HG02623 (cell line): Measurements from ENCODE around the gene RALGAPA1.
"Not testable (repeated sequence)": the region's sequence is repeated elsewhere in the genome, so short reads cannot be mapped to it uniquely, and the experiment has no call there.

Source experiments
- ATAC-seq: cut with Tn5 transposase; IDR thresholded peaks from one replicate; pipeline ENCODE4 v1.9.1; 2021; ENCODE audit warnings: moderate library complexity; ENCODE audit not compliant: unreplicated experiment

Gene RALGAPA1

DNA sequence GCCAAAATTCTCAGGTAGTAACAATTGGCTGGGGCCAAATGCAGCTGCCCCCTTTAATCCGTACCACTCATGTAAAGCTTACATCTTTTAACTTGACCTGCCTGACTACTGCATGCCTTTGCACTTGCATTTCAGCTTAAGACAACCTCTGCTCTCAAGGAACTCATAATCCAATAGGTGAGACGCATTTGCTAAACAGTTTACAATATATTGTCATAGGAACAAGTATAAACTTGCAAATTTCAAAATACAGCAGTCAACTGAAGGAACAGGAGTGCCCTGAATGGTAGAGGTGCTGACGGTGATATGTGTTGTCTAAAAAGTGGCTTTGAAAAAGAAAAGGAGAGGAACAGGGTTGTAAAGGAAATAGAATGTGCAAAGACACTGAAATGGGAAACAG is 13.4 kb upstream of the RALGAPA1 start:
- no peak for ATAC-seq

DNA sequence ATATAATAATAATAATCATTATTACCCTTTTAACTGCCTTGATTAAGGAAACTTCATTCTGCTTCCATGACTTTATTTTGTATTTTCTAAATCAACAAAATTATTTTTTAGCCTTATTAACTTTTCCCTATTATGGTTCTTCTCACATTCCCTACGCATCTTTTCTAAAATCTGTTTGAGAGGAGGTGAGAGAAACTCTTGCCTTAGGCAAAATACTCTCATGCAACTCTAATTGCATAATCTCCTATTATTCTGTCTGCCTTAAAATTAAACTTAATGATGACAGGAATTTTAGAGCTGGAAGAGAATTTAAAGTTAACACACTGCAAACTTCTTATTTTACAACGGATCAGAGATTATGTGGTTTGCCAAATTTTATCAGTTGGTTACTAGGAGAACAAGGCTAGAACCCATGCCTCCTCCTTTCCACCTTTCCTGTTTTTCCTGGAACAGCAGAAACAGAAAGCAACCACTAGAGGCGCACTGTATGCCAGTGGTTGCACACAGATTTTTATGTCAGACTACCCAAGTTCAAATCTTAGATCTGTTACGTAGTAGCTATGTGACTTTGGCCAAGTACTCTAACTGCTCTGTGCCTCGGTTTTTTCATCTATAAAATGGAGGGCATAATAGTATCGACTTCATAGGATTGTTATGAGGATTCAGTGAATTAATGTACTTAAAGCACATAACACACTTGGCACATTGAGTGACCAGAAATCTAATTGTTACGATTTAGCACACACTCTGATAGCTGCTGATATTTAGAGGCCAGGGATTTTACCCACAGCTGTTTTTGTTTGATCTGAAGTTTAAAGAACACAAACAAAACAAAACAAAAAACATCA is 12.7 kb upstream of the RALGAPA1 start:
- no peak for ATAC-seq

DNA sequence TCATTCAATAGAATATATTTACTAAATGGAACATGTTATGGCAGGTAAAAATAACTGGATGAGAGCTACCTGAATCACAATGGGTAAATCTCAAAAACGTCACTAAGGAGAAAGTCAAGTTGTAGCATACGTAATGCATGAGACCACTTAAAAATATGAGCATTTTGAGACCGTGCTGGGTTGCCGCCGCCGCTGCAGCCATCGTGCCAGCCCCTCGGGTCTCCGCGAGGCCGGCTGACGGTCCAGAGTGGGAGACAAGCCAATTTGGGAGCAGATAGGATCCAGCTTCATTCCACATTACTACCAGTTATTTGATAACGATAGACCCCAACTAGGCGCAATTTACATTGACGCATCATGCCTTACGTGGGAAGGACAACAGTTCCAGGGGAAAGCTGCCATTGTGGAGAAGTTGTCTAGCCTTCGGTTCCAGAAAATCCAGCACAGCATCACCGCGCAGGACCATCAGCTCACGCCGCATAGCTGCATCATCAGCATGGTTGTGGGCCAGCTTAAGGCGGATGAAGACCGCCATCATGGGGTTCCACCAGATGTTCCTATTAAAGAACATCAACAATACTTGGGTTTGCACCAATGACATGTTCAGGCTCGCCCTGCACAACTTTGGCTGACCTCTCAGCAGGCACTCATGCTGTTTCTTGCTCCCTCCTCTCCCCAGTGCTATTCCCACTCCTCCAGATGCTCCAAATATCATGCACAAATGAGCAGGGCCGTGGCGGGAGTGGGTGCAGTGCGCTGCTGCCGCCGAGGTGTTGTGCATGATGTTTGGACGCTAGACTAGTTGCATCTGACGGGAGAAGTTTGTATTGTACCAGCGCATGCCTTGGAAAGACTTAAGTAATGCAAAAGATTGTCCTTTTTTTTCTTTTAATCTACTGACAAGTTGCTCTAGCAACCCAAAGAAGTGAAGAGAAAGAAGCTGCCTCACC is 10.8 kb upstream of the RALGAPA1 start:
- no peak for ATAC-seq

DNA sequence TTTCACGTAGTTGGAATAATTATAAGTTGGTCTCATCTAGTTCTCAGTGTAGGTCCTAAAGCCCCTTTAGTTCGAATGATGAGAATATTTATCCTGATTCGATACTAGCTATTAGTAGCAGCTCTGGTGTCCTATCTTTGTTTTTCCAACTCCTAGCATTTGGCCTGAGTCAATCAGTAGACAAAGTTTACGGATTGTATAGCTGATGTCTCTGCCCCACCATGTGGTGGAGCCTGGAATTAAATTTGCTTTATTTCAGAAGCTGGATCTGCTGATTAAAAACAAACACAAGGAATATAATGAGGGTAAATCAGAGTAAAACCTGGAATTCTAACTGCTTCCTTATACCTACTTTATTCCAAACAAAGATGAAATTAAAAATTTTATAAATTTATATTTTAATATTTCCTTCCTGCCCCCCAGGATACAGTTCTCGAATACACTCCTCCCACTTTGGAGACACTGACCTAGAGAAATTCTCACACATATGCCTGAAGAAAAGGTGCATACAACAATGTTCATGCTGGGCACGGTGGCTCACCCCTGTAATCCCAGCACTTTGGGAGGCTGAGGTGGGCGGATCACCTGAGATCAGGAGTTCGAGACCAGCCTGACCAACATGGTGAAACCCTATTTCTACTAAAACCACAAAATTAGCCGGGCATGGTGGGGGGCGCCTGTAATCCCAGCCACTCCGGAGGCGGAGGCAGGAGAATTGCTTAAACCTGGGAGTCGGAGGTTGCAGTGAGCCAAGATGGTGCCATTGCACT is 9.4 kb upstream of the RALGAPA1 start:
- no peak for ATAC-seq

DNA sequence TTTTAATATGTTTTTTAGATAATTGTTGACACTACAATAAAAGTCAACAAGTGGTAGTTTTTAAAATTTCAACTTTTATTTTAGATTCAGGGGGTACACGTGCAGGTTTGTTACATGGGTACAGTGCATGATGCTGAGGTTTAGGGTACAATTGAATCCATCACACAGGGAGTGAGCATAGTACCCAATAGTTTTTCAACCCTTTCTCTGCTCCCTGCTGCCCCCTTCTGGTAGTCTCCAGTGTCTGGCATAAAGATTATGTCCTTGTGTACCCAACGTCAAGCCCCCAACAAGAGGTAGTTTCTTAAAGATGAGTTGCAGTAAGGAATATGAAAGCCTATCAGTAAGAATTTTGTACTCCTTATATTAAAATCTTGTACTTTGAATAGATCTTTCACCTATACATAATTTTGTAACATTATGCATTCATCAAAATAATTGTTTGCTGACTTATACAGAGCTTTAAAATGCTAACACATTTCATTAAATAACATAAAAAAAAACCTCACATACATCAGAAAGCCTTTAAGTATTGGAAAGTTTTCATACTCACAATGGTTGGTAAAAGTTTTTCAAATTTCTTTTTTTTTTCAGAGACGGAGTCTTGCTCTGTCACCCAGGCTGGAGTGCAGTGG is 5.4 kb upstream of the RALGAPA1 start:
- ATAC-seq: peak; percentile 67

DNA sequence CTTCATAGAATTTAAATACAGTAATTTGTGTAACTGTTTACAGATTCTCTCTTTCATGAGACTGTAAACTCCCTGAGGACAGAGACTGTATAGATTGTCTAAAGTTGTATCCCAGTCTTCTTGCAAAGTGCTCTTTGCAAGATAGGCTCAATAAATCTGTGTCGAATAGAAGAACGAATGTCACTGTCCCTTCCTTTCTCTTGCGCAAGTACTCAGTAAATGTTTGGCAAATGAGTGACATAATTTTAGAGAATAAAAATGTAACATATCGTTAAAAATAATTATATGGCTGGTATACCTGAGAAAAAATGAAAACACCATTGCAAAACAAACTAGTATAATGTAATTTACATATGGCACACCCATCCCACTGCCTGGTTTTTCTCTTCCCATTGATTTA is 1.9 kb upstream of the RALGAPA1 start:
- no peak for ATAC-seq

DNA sequence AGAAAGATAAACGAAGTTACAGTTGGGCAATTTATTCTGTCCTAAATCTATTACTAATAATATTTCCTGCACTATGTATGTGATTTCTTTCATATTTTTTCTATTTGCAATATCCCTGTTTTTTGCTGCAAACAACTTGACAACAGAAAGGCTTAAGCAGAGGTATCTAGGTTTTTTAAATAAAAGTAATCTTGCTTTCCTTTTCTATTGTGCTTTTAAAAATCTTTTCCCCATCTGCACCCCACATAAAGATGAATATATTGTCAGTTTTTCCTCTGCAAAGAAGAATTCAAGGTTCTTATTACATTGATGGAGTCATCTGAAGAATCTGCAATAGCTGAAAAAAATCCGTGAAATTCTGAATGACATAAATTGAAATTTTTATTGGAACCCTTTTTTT is 502 bp upstream of the RALGAPA1 start:
- no peak for ATAC-seq

DNA sequence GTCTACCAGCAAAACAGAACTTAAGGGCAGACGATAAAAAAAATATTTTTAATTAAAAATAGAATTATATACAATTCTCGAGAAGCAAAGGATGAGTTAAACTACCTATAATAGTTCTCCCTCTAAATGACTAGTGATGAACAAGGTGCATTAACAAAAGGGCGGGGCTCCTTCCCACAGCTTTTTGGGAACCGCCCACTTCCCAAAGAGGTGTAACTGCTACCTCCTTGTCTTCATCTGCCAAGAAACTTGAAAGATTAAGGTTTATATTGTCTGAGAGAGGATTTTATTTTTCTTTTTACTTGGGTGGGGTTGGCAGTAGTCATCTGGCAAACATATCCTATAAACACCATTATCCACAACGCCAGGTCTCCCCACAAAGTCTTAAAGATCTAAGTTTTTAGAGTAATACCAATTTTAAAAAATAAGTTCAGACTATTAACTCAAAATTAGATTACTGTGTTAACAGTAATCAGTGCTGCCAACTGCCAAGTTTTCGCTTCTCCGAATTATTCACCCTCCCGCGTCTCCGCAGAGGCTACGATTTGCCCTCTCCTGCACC is 938 bp downstream of the RALGAPA1 start:
- ATAC-seq: no peak

DNA sequence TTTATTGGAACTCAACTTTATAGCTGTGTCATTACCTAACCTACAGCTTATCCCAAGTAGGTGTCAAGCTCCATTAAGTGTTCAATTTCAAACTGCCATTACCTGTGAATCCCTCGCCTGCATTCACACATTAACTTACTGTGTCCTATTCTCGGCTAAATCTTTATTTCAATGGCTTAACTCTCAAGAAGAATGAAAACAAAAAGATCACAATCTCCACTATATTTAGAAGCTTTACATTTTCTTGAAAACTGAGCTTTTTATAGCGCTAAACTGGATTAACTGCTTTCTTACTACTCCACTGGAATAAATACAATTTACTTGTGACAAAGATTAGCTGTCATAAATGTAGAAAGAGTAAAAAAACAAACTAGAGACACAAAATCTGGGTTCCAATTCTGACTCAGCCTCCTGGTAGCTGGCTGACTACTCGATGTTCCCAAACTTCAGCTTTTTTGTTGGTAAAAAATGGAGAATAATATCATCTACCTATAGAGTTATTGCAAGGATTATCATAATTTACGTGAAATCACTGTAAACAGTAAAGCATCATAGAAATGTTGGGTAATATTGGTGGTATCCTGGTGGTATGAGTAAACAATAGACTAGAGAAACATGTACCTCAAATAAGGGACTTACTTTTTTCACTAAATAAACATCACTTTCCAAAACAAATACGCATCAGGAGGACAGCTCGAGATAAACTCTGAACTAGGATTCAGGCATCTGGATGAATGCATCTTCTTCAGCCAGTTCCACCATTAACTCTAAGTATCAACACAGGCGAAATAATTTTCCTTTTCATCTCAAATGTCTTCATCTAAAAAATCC is 1.7 kb downstream of the RALGAPA1 start:
- no peak for ATAC-seq

DNA sequence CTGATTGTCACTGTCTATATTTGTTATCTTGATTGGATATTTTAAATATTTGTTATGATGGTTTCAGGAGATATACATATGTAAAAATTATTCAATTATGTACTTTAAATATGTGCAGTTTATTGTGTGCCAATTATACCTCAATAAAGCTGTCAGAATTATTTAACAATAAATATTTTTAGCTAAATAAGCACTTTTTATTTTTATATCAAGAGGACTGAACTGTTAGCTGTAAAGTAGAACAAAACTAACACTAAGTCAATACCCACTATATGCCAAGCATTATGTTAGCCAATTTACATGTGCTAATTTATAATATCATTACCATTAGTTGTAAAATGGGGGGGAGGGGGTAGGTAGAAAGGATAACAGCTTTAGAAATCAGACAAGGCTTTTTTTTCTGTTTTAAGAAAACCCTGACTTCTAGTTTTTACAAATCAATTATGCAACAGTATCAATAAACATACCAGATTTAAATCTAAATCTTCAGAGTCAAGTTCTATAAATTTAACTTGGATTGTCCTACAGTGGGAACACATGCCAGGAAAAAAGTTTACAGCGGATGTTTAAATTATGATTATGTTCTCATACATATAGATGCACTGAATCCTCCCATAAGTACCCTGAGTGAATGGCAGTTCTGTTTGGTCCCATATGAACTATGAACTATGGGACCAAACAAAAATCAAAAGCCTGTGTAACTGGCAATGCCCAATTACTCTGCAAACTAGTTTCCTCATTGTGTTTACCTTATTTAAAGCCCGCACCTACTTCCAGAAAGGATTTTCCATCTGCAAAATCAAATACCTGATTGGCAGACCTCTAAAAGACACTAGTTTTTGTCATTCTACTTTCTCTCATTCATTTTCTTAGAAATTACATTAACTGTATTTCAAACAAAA is 2.8 kb downstream of the RALGAPA1 start:
- no peak for ATAC-seq

DNA sequence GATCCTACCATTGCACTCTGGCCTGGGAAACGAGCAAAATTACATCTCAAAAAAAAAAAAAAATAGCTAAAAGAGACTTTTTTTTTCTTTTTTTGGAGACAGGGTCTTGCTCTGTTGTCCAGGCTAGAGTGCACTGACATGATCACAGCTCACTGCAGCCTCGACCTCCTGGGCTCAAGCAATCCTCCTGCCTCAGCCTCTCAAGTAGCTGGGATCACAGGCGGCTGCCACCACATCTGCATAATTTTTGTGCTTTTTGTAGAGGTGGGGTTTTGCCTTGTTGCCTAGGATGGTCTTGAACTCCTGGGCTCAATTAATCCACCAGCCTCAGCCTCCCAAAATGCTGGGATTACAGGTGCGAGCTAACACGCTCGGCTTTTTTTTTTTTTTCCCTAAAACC is 11.3 kb downstream of the RALGAPA1 start:
- no peak for ATAC-seq

DNA sequence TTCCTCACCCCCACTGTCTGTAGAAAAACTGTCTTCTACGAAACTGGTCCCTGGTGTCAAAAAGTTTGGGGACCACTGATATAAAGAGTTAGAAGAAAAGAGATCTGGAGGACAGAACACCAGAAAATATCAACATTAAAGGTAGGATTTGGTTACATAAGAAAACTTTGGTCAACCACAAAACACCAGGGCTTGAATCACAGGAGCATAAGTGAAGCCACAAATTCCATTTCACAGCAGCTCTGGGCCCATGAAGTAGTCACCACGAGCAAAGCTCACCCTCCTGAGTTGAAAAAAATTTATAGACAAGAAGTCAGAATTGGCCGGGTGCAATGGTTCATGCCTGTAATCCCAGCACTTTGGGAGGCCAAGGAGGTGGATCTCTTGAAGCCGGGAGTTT is 19.4 kb downstream of the RALGAPA1 start:
- ATAC-seq: no peak

DNA sequence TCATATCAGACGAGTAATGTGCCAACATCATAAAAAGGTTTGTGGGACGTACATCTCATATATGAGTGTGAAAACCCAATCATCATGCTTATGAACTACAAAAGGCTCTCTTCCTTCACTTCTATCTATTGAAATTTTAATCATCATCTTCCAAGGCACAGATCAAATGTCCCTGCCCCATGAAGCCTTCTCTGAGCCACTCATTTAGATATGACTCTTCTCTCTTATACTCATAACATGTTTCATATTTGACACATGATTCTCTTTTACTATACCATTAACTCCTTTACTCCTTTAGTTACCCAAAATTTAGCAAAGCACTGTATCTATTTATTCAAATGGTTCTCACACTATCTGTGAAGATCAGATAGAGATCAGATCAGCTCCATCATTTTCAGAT is 22.2 kb downstream of the RALGAPA1 start:
- no peak for ATAC-seq

DNA sequence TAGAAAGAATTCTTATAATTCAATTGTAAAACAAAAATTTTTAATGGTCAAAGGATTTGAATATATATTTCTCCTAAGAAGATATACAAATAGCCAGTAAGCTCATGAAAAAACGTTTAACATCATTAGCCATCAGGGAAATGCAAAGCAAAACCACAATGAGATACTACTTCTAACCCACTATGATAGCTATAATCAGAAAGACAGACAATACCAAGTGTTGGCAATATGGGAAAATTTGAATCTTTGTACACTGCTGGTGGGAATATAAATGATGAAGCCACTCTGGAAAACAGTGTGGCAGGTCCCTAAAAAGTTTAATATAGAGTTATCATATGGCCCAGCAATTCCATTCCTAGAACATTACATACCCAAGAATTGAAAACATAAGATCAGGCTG is 25.4 kb downstream of the RALGAPA1 start:
- ATAC-seq: no peak

DNA sequence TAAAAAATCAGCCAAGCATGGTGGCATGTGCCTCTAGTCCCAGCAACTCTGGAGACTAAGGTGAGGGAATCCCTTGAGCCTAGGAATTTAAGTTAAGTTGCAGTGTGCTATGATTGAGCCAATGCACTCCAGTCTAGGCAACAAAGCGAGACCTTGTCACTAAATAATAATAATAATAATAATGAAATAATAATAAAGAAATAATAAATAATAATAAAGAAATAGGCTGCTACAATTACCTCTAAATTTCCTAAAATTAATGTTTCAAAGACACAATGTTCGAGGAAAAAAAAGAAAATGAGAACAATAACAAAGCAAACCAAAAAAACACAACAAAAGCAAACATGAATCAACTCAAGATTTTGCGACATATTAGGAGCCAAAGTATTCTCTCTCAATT is 29.7 kb downstream of the RALGAPA1 start:
- no peak for ATAC-seq

DNA sequence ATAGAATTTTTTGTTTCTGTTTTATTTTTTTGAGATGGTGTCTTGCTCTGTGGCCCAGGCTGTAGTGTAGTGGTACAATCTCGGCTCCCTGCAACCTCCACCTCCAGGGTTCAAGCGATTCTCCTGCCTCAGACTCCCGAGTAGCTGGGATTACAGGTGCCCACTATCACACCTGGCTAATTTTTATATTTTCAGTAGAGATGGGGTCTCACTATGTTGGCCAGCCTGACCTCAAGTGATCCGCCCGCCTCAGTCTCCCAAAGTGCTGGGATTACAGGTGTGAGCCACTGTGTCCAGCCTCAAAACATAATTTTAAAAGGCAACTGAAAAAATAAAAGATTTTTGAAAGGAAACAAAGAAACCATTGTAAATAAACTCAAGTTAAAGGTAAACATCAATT is 31.5 kb downstream of the RALGAPA1 start:
- not testable (repeated sequence) for ATAC-seq

DNA sequence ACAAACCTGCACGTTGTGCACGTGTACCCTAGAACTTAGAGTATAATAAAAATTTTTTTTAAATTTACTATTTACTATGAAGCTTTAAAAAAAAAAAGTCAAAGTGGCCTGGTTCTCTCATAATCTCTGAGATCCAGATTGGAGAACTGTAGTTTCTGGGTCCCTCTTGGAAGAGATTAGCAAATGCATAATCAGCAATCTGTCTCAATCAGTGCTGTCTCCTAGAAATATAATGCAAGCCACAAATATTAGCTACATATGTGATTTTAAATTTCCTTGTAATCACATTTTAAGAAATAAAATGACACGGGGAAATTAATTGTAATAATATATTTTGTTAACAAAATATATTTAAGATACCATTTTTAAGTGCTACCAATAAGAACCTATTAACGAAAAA is 32.3 kb downstream of the RALGAPA1 start:
- ATAC-seq: no peak

DNA sequence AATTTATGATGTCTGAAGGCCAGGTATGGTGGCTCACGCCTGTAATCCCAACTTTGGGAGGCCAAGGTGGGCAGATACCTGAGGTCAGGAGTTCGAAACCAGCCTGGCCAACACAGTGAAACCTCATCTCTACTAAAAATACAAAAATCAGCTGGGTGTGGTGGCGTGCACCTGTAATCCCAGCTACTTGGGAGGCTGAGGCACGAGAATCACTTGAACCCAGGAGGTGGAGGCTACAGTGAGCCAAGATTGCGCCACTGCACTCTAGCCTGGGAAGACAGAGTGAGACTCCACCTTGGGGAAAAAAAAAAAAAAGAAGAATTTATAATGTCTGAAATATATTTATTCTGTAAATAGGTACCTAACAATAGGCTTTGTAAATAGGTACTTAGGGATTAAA is 33.0 kb downstream of the RALGAPA1 start:
- ATAC-seq: not testable (repeated sequence)

DNA sequence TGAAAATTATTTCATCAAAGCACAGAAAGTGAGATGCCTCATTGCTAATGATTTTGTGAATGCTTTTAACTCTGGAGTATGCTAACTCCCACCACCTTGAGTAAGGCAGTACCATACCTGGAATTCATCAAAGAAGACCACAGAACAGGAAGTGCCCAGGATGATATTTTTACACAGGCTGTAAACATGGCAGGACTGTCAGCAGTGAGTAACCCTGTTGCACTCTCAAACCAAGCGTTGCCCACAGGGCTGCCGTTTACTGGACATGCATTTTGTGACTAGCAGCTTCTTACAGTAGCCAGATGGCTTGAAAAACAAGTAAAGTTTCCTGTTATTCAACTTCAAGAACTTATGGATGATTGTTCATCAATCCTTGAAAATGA is 42.4 kb downstream of the RALGAPA1 start:
- no peak for ATAC-seq
